H1 (cell line): Measurements from ENCODE around the gene PCDHA13. TPM values are rescaled to one million over a fixed set of nuclear protein-coding genes. Genes with fewer than 3 reads are reported as not detected.

ENCODE experiments used
- CTCF ChIA-PET: fragments of 300-600 bp; sonication (Branson Sonifier 250); formaldehyde crosslinking; loops from one replicate; lab custom pipeline; 2021; ENCODE audit not compliant: partially characterized antibody; lab: Charles Lee
- POLR2A ChIA-PET: fragments of 300-600 bp; sonication (Branson Sonifier 250); formaldehyde crosslinking; loops from one replicate; lab custom pipeline; 2021; ENCODE audit warnings: inconsistent platforms; ENCODE audit not compliant: partially characterized antibody; lab: Charles Lee
- DNase-seq, 2 experiments: peaks; one replicate each; pipeline versions ENCODE4 v3.0.0 to v3.0.0-alpha.2; 2010 to 2022; ENCODE audit warnings: low spot score in 2 of 2, low read depth in 1 of 2, mixed read lengths in 1 of 2
- FAIRE-seq: peaks from 2 replicates; lab custom pipeline; 2011; peaks lifted over from hg19 to GRCh38; lab: Jason Lieb, UNC
- H2AFZ ChIP-seq: 2 replicates; pipeline ENCODE4 v1.8.1; 2012; ENCODE audit warnings: low read length, inconsistent platforms
- H2AK5ac ChIP-seq: 2 replicates; pipeline ENCODE4 v1.6.1; 2013; ENCODE audit warnings: low read depth, low read length
- H2BK120ac ChIP-seq: replicated peaks from 2 replicates; pipeline ENCODE3; 2013; ENCODE audit warnings: low read depth, low read length, inconsistent platforms
- H2BK12ac ChIP-seq: 2 replicates; pipeline ENCODE4 v1.6.1; 2013; ENCODE audit warnings: low read depth, low read length
- H2BK15ac ChIP-seq: 2 replicates; pipeline ENCODE4 v1.6.1; 2013; ENCODE audit warnings: low read length
- H2BK20ac ChIP-seq: 2 replicates; pipeline ENCODE4 v1.6.1; 2013; ENCODE audit warnings: low read length
- H2BK5ac ChIP-seq: 2 replicates; pipeline ENCODE4 v1.6.1; 2013; ENCODE audit warnings: low read depth, low read length
- H3K14ac ChIP-seq: 2 replicates; pipeline ENCODE4 v1.6.1; 2013; ENCODE audit warnings: inconsistent platforms; ENCODE audit not compliant: insufficient read length
- H3K18ac ChIP-seq: 2 replicates; pipeline ENCODE4 v1.6.1; 2013; ENCODE audit warnings: low read length; ENCODE audit errors: extremely low read depth
- H3K23ac ChIP-seq: 2 replicates; pipeline ENCODE4 v1.6.1; 2013; ENCODE audit warnings: inconsistent platforms; ENCODE audit not compliant: insufficient read length
- H3K23me2 ChIP-seq: 2 replicates; pipeline ENCODE4 v1.6.1; 2013; ENCODE audit warnings: low read depth, low read length
- H3K27ac ChIP-seq: 2 replicates; pipeline ENCODE4 v1.6.1; 2011; ENCODE audit warnings: low read depth, low read length, inconsistent platforms
- H3K27me3 ChIP-seq, 4 experiments: replicated peaks in 1 of 4; 1 replicate in 1 of 4; 2 replicates in 3 of 4; pipeline versions ENCODE4 v1.6.1 to v1.8.1; 2011 to 2013; ENCODE audit warnings: low read length in 3 of 4, mild to moderate bottlenecking in 3 of 4, inconsistent platforms in 2 of 4, mixed read lengths in 2 of 4, moderate library complexity in 1 of 4; ENCODE audit not compliant: control insufficient read depth in 3 of 4, insufficient read depth in 3 of 4; ENCODE audit errors: extremely low read depth in 1 of 4
- H3K36me3 ChIP-seq, 4 experiments: 2 replicates each; pipeline versions ENCODE4 v1.6.1 to v1.8.1; 2011 to 2013; ENCODE audit warnings: mild to moderate bottlenecking in 4 of 4, low read length in 3 of 4, moderate library complexity in 2 of 4, control low read depth in 1 of 4, inconsistent platforms in 1 of 4; ENCODE audit not compliant: insufficient read depth in 4 of 4, control insufficient read depth in 2 of 4
- H3K4ac ChIP-seq: replicated peaks from 2 replicates; pipeline ENCODE3; 2013; ENCODE audit warnings: low read length, low read depth, mixed read lengths, inconsistent platforms; ENCODE audit not compliant: insufficient read length
- H3K4me1 ChIP-seq, 4 experiments: replicated peaks in 1 of 4; 1 replicate in 1 of 4; 2 replicates in 3 of 4; pipeline versions ENCODE4 v1.6.1 to v1.8.1; 2011 to 2013; ENCODE audit warnings: low read length in 3 of 4, inconsistent platforms in 2 of 4, mixed read lengths in 1 of 4; ENCODE audit not compliant: insufficient read depth in 4 of 4, control insufficient read depth in 3 of 4
- H3K4me2 ChIP-seq, 2 experiments: 2 replicates each; pipeline versions ENCODE4 v1.6.1 to v1.8.1; 2011 to 2013; ENCODE audit warnings: low read depth in 2 of 2, low read length in 2 of 2, control low read depth in 1 of 2, inconsistent platforms in 1 of 2, mild to moderate bottlenecking in 1 of 2; ENCODE audit not compliant: insufficient read depth in 1 of 2
- H3K4me3 ChIP-seq, 4 experiments: fragments of 200-600, 300-600 bp in 1 of 4; sonication (generic), shearing (Covaris generic), sonication (Bioruptor Twin) in 1 of 4; 2 replicates each; pipeline versions ENCODE4 v1.5.1 to v1.8.1; 2011 to 2016; ENCODE audit warnings: low read length in 4 of 4, low read depth in 3 of 4, control low read depth in 2 of 4, inconsistent platforms in 2 of 4, mild to moderate bottlenecking in 2 of 4, mixed read lengths in 1 of 4, moderate library complexity in 1 of 4; ENCODE audit not compliant: insufficient read depth in 2 of 4; ENCODE audit errors: extremely low read depth in 1 of 4
- H3K56ac ChIP-seq: replicated peaks from 2 replicates; pipeline ENCODE3; 2013; ENCODE audit warnings: low read depth, mild to moderate bottlenecking, mixed read lengths, low read length, inconsistent platforms; ENCODE audit not compliant: insufficient read length
- H3K79me1 ChIP-seq: 2 replicates; pipeline ENCODE4 v1.6.1; 2013; ENCODE audit warnings: low read depth, low read length, control low read depth
- H3K79me2 ChIP-seq, 2 experiments: 2 replicates each; pipeline versions ENCODE4 v1.6.1 to v1.8.1; 2012 to 2013; ENCODE audit warnings: low read length in 2 of 2, mild to moderate bottlenecking in 2 of 2, inconsistent platforms in 1 of 2; ENCODE audit not compliant: insufficient read depth in 2 of 2, control insufficient read depth in 1 of 2
- H3K9ac ChIP-seq, 4 experiments: replicated peaks in 1 of 4; 1 replicate in 1 of 4; 2 replicates in 3 of 4; pipeline versions ENCODE4 v1.6.1 to v1.8.1; 2011 to 2013; ENCODE audit warnings: low read depth in 3 of 4, low read length in 3 of 4, control low read depth in 2 of 4, mild to moderate bottlenecking in 2 of 4, moderate library complexity in 2 of 4, inconsistent platforms in 1 of 4; ENCODE audit errors: extremely low read depth in 1 of 4
- H3K9me3 ChIP-seq, 2 experiments: 2 replicates each; pipeline versions ENCODE4 v1.6.1 to v1.8.1; 2012 to 2013; ENCODE audit warnings: mild to moderate bottlenecking in 2 of 2, moderate library complexity in 2 of 2, control low read depth in 1 of 2, inconsistent platforms in 1 of 2, low read depth in 1 of 2, low read length in 1 of 2, mixed read lengths in 1 of 2; ENCODE audit not compliant: insufficient read depth in 2 of 2
- H4K20me1 ChIP-seq, 2 experiments: replicated peaks in 1 of 2; 2 replicates each; pipeline versions ENCODE3 to v1.8.1; 2011 to 2013; ENCODE audit warnings: inconsistent platforms in 2 of 2, low read length in 2 of 2, mild to moderate bottlenecking in 1 of 2; ENCODE audit not compliant: insufficient read depth in 2 of 2, control insufficient read depth in 1 of 2
- H4K5ac ChIP-seq: 2 replicates; pipeline ENCODE4 v1.6.1; 2013; ENCODE audit warnings: low read length, low read depth, mixed read lengths, inconsistent platforms; ENCODE audit not compliant: insufficient read length
- H4K8ac ChIP-seq: 2 replicates; pipeline ENCODE4 v1.8.0; 2013; ENCODE audit warnings: mild to moderate bottlenecking, moderate library complexity, low read length, inconsistent platforms; ENCODE audit not compliant: insufficient read depth; ENCODE audit errors: extremely low read depth
- H4K91ac ChIP-seq: replicated peaks from 2 replicates; pipeline ENCODE3; 2013; ENCODE audit warnings: low read length, mixed read lengths, inconsistent platforms; ENCODE audit not compliant: insufficient read length
- CBX8 ChIP-seq: fragments of 300-800, 300-1000 bp; sonication (generic); IDR thresholded peaks from 2 replicates; pipeline ENCODE4 v1.7.1; 2016; ENCODE audit warnings: low read depth, low read length, borderline replicate concordance
- KDM1A ChIP-seq: fragments of 200-600, 300-600 bp; sonication (generic); IDR thresholded peaks from 2 replicates; pipeline ENCODE4 v1.7.1; 2016; ENCODE audit warnings: mild to moderate bottlenecking, low read length, borderline replicate concordance
- PHF8 ChIP-seq: fragments of 200-600 bp; sonication (generic); conservative IDR thresholded peaks from 2 replicates; pipeline ENCODE4 v1.7.1; 2012; ENCODE audit warnings: low read depth, mild to moderate bottlenecking, inconsistent platforms, low read length, moderate library complexity
- WGBS, 2 experiments: shearing (Covaris generic) in 1 of 2; methylation state at CpG; one replicate each; pipeline versions ENCODE4 v1.1.6 to v1.1.7; 2013 to 2015; ENCODE audit warnings: low lambda C conversion rate in 2 of 2, mixed read lengths in 2 of 2, inconsistent platforms in 1 of 2, low coverage in 1 of 2, missing lambda C conversion rate in 1 of 2; ENCODE audit not compliant: insufficient replicate concordance in 2 of 2, insufficient coverage in 1 of 2, insufficient read length in 1 of 2; ENCODE audit errors: extremely low coverage in 1 of 2, missing lambda C conversion rate in 1 of 2; 5-methylcytosine and 5-hydroxymethylcytosine counted together
- long read RNA-seq, 2 experiments: library from RNA in 1 of 2; library from capped mRNA in 1 of 2; stranded (forward); transcript quantifications; one replicate each; pipeline ENCODE4 v2.0.0, GENCODE V29; 2021; ENCODE audit warnings: inconsistent platforms in 1 of 2
- polyA minus RNA-seq, 3 experiments: library from RNA; depleted of rRNA, polyadenylated mRNA; stranded (reverse); fragments of >200 nt; gene quantifications; 1 replicate in 2 of 3; 2 replicates in 1 of 3; pipeline ENCODE4 v1.2.3, GENCODE V29; 2011
- polyA plus RNA-seq, 7 experiments: library from polyadenylated mRNA; depleted of rRNA in 3 of 7; stranded (reverse) in 5 of 7; unstranded in 2 of 7; fragments of >200 nt in 5 of 7; fragments of 200-250 nt in 2 of 7; gene quantifications; 1 replicate in 5 of 7; 2 replicates in 1 of 7; 4 replicates in 1 of 7; pipeline versions ENCODE4 v1.2.1 to v1.2.3, GENCODE V29; 2011 to 2013; ENCODE audit warnings: missing spikeins in 2 of 7, mixed read lengths in 2 of 7
- total RNA-seq: library from RNA; stranded (reverse); fragmentation: NEBNext Ultra II Directional; extraction: Animal tissue kit (Norgen Biotek cat#: 25700); gene quantifications from 2 replicates; pipeline ENCODE4 v1.2.1, GENCODE V29; 2021
- TF ChIP-seq, protein P1 (sequence below): IDR thresholded peaks from 2 replicates; pipeline ENCODE4 v1.6.1; 2012; ENCODE audit warnings: inconsistent platforms

Gene PCDHA13, protein sequence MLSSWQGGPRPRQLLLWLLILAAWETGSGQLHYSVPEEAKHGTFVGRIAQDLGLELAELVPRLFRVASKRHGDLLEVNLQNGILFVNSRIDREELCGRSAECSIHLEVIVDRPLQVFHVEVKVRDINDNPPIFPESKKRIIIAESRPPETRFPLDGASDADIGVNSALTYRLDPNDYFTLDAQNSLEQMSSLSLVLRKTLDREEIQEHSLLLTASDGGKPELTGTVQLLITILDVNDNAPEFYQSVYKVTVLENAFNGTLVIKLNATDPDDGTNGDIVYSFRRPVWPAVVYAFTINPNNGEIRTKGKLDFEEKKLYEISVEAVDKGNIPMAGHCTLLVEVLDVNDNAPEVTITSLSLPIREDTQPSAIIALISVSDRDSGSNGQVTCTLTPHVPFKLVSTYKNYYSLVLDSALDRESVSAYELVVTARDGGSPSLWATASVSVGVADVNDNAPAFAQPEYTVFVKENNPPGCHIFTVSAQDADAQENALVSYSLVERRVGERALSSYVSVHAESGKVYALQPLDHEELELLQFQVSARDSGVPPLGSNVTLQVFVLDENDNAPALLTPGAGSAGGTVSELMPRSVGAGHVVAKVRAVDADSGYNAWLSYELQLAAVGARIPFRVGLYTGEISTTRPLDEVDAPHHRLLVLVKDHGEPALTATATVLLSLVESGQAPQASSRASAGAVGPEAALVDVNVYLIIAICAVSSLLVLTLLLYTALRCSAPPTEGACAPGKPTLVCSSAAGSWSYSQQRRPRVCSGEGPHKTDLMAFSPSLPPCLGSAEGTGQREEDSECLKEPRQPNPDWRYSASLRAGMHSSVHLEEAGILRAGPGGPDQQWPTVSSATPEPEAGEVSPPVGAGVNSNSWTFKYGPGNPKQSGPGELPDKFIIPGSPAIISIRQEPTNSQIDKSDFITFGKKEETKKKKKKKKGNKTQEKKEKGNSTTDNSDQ
- total RNA-seq = 1.1 and 1.2 TPM in 2 replicates
- 1.3 and 1.4 TPM in 2 replicates for polyA plus RNA-seq (2011; rRNA removed)
- polyA plus RNA-seq (2011; cell fraction: cytosol; rRNA removed) = 1.2 TPM
- polyA plus RNA-seq (2011; cell fraction: nucleus; rRNA removed) = 4.7 TPM
- 1.4 to 1.8 TPM (median 1.5 TPM) in 4 replicates for polyA plus RNA-seq (2012, experiment 1 of 2)
- 0.35 TPM for polyA plus RNA-seq (2012, experiment 2 of 2)
- polyA plus RNA-seq (2013, experiment 1 of 2) = 0.49 TPM
- polyA plus RNA-seq (2013, experiment 2 of 2) = 0.40 TPM
- polyA minus RNA-seq (2011; rRNA and poly(A)+ RNA removed) = 7.9 and 9.8 TPM in 2 replicates
- polyA minus RNA-seq (2011; cell fraction: cytosol; rRNA and poly(A)+ RNA removed) = 4.8 TPM
- polyA minus RNA-seq (2011; cell fraction: nucleus; rRNA and poly(A)+ RNA removed) = 32.1 TPM
- long read RNA-seq, experiment 1, partial matches to known transcripts = 1 of 5 reads
- long read RNA-seq, experiment 1, other reads (novel, unspliced or antisense) = 4 of 5 reads
- long read RNA-seq, experiment 2 = 0 reads

DNA sequence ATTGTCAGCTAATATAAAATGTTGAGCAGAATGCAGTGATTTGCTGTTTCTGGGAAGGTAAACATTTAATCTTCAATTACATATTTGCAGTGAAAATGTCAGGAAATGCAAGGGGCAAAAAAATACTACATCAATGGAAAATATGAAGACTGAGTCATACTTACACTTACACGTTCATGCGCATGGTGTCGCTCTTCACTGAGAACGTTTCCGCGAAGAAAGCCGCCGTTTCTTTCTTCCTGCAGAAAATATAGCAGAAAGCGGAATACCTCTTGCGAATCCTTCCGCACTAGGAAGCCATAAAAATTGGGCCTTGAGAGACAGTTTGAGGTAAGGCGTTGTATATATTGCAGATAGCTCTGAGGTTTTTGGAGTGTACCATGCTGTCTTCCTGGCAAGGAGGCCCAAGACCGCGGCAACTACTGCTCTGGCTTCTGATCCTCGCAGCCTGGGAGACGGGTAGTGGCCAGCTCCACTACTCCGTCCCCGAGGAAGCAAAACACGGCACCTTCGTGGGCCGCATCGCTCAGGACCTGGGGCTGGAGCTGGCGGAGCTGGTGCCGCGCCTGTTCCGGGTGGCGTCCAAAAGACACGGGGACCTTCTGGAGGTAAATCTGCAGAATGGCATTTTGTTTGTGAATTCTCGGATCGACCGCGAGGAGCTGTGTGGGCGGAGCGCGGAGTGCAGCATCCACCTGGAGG, at the start of gene PCDHA13:
TSS of gene PCDHA13 (plus strand) at position 236 of the 702 bp plus-strand sequence. CDS start at position 381, 145 bp downstream.
- peak within 1 kb of the TSS; percentile 31 to 65; a peak in 3 of 4 replicates for H3K4me2 ChIP-seq
- no peak within 1 kb of the TSS for H3K14ac ChIP-seq
- H3K23me2 ChIP-seq = no peaks in the 10 kb centered on the region
- FAIRE-seq = peak; percentile 7
- H3K9me3 ChIP-seq = no peaks in the 10 kb centered on the region; a peak in 1 of 4 replicates
- no peak within 1 kb of the TSS for H2AK5ac ChIP-seq
- WGBS, 2 experiments = 47% methylated on average over 35 of the region's 35 CpGs; no CpG with 5 or more reads in 1 of the 2 experiments
- ChIA-PET POLR2A (interaction anchor here (2.7 kb wide), 1 partner anchor 158 kb away, joined by 17 read pairs; no protein-coding TSS in a partner anchor), CTCF (interaction anchor here (0.6 to 7.5 kb wide), 27 partner anchors 9 to 698 kb away, joined by 3 to 95 read pairs (median 6); partner anchors contain the start of genes PCDHA11, PCDHA8, PCDHAC1 and PCDHAC2)
- no peak for DNase-seq
- no peak within 1 kb of the TSS for H2BK15ac ChIP-seq
- H3K23ac ChIP-seq = no peak within 1 kb of the TSS
- H3K79me1 ChIP-seq = no peaks in the 10 kb centered on the region; the same call in 1 of the 2 replicates
- H3K4me1 ChIP-seq = no peaks in the 10 kb centered on the region
- H4K5ac ChIP-seq = no peak within 1 kb of the TSS
- H3K18ac ChIP-seq = no peak within 1 kb of the TSS
- no peak within 1 kb of the TSS for H3K27ac ChIP-seq
- H3K56ac ChIP-seq = no peak within 1 kb of the TSS
- H4K91ac ChIP-seq = no peak within 1 kb of the TSS
- no peak within 1 kb of the TSS for H4K8ac ChIP-seq
- peaks cover 0 to 11% (median 0%) of the 10 kb centered on the region in 4 experiments; a peak in 2 of 8 replicates for H3K36me3 ChIP-seq
- H3K4me3 ChIP-seq = peak within 1 kb of the TSS; percentile 11 to 60 (median 58); a peak in 7 of 8 replicates
- H3K9ac ChIP-seq = peak within 1 kb of the TSS in 1 of 4 experiments; percentile 4; a peak in 1 of 7 replicates
- no peak within 1 kb of the TSS for H2BK5ac ChIP-seq
- no peaks in the 10 kb centered on the region for H3K27me3 ChIP-seq
- H2BK120ac ChIP-seq = no peak within 1 kb of the TSS
- H3K4ac ChIP-seq = no peak within 1 kb of the TSS
- no peak within 1 kb of the TSS for H2BK12ac ChIP-seq
- H2AFZ ChIP-seq = no peak within 1 kb of the TSS
- peaks cover 0 to 5% of the 10 kb centered on the region in 2 experiments for H4K20me1 ChIP-seq
- no peaks in the 10 kb centered on the region; a peak in 1 of 4 replicates for H3K79me2 ChIP-seq
- no peak within 1 kb of the TSS for H2BK20ac ChIP-seq
- no peak for TF ChIP-seq KDM1A
- TF ChIP-seq CBX8 = no peak
- 0 out of 2 replicates have a peak, but pooled peaks have one; percentile 35 for TF ChIP-seq PHF8
- TF ChIP-seq, protein P1, sequence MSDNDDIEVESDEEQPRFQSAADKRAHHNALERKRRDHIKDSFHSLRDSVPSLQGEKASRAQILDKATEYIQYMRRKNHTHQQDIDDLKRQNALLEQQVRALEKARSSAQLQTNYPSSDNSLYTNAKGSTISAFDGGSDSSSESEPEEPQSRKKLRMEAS = peak; percentile 26; the same call in 1 of the 2 replicates
